Measurements from ENCODE around the gene NFIA. TPM values are rescaled to one million over a fixed set of nuclear protein-coding genes. Genes with fewer than 3 reads are reported as not detected.
A peak's percentile ranks its signal among the peaks of the same experiment; 100 is the strongest.

The NFIA gene
- total and polyA plus RNA-seq, 2 of the 13 experiments (the other 11 are each of a cell fraction or from before 2014, with no cell fraction given), result 14.7 to 28.5 TPM

DNA sequence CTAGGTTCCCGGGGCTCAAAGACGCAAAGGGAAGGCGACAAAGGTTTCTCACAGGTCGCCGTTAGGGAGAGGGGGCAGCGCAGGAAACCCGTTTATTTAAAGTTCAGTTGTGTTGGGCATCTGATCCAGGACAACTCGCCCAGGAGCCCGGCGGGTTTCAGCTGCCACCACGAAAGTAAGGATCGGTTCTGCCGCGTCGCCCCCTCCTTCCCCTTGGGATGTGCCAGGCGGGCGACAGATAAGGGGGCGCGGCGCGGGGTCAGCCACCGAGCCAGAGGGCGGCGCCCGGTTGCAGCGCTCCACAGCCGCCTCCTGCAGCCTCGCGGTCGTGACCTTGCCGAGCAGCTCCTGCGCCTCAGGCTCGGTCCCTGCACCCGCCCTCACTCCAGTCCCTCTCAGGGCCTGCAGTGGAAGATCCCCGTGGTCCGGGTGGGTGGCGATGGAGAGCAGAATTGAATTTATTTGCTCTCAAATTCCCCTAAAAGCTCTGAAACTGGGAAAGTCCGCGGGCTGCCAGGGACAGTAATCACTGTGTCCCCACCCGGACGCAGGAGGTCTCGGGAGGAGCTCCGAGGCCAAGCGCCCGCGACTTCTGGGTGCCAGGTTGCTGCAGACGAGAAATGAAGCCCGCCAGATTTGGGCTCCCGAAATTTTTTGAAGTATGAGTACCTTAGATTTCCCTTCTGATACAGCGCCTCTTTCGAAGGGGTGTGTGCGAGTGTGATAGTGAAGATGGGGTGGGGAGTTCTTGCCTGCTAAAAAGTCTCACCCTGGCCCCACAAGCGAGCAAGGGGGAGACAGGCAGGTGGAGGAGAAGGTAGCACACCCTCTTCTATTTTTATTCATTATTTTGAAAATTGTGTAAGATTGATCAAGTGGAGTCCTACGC, 28.4 kb upstream of the NFIA start (continued):
- TF ChIP-seq KIAA2018 (CRISPR knock-in tag; IDR thresholded peaks at IDR 0.05; ENCODE audit: borderline replicate concordance), result no peak
- TF ChIP-seq ZNF235 (CRISPR knock-in tag; IDR thresholded peaks at IDR 0.05; ENCODE audit: borderline replicate concordance), result no peak
- TF ChIP-seq ZBTB40 (IDR thresholded peaks at IDR 0.05), result no peak
- peak; percentile 49; the same call in 1 of the 2 replicates for TF ChIP-seq ZBTB40 (CRISPR knock-in tag; IDR thresholded peaks at IDR 0.05)
- 0 out of 2 replicates have a peak, but pooled peaks have one; percentile 11 for TF ChIP-seq ETV5 (CRISPR knock-in tag; IDR thresholded peaks at IDR 0.05; ENCODE audit: borderline replicate concordance)
- no peak for TF ChIP-seq PBX3 (CRISPR knock-in tag; IDR thresholded peaks at IDR 0.05; ENCODE audit: borderline replicate concordance)
- no peak for TF ChIP-seq ZNF709 (CRISPR knock-in tag; IDR thresholded peaks at IDR 0.05)
- no peak for TF ChIP-seq ELF4 (CRISPR knock-in tag; IDR thresholded peaks at IDR 0.05; ENCODE audit: borderline replicate concordance)
- no peak for TF ChIP-seq NBN (conservative IDR thresholded peaks at IDR 0.05)
